ENCODE data around the gene SYT7.

DNA sequence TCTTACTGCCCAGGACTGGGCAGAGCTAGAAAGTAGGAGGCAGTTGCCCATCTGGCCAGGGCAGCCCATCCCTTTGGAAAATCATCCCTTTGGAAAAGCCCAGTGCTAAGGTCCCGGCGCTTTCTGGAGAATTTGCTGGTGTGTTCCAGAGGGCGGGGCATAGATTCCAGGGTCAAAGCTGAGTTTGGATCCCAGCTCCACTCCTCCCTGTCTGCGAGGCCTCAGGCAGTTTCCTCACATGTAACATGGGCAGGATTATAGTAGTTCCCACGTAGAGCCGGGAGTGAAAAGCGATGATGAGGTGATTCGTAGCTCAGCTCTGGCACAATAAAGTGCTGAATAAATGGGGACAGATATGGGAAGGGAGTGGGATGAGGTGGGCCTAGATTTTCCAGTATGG is 103.8 kb downstream of the SYT7 start:
- TF ChIP-seq POLR2A (IDR thresholded peaks at IDR 0.05; ENCODE audit: low read length) (no peak), GATA1 (IDR thresholded peaks at IDR 0.05; ENCODE audit: low read depth, low read length) (no peak)
